Activated CD8-positive, alpha-beta memory T cell treated with anti-CD3 and anti-CD28 coated beads for 4 hours (primary cell): ENCODE results near the gene SEC14L1.

Experiments used
- DNase-seq, 2 donors: peaks; one replicate each; pipeline ENCODE4 v3.0.0-alpha.2; 2020; ENCODE audit warnings: low read depth in 2 of 2

The SEC14L1 gene

DNA sequence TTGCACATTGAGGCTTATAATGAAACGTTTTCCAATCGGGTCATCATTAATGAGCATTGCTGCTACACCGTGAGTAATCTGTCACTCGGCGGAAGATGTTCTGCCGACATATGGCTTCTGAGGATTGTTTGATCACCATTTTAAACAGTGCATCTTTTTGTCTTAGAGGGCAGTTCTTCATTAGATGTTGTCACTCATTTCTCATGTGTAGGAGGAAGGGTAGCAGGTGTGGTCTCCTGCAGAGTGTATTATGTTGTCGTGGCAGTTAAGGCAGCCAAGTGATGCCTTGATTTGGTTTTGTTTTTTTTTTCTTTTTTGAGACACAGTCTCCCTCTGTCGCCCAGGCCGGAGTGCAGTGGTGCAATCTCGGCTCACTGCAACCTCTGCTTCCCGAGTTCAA lies 50.5 kb downstream of the SEC14L1 start:
- no peak for DNase-seq

DNA sequence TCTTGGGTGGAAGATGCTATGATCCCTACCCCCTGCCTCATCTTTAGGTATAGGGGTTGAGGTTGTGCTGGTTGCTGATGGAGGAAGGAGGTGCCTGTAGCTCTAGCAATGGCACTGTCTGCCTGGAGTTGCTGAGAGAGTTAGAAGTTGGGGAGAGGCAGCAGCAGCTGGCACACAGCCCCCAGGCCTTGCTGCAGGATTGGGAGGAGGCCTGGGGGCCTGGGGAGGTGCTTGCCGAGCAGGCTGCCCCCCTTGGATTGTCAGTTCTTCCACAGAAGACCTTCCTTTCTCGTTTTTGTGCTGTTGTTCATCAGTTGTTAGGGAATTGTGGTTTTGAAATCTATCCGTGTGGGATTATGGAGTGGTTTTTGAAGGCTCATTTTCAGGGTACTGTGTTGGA lies 52.9 kb downstream of the SEC14L1 start:
- no peak for DNase-seq

DNA sequence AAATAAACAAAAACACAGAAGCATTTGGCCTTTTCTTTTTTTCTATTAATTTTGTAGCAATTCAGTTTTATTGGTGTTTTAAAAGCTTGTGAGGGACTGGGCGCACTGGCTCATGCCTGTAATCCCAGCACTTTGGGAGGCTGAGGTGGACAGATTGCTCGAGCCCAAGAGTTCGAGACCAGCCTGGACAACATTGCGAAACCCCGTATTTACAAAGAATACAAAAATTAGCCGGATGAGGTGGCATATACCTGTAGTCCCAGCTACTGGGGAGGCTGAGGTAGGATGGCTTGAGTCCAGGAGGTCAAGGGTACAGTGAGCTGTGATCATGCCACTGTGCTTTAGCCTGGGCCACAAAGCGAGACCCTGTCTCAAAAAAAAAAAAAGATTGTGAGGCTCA lies 53.4 kb downstream of the SEC14L1 start:
- no peak for DNase-seq

DNA sequence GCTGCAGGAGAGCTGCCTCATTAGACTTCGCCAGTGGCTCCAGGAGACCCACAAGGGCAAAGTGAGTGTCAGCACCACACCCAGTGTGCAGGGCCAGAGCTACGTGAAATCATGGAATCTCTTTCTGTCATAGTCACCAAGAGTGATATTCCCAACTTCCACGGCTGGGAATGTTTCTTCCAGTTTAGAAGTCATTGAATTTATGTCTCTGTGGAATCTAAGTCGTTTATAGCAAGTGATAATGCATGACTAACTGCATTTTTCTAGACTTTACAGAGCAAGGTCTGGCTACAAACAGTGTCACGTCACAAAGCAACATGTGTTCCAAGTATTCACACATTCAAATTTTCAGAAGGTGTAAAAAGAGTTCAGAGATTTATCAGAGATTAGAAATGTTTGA lies 55.5 kb downstream of the SEC14L1 start:
- no peak for DNase-seq

DNA sequence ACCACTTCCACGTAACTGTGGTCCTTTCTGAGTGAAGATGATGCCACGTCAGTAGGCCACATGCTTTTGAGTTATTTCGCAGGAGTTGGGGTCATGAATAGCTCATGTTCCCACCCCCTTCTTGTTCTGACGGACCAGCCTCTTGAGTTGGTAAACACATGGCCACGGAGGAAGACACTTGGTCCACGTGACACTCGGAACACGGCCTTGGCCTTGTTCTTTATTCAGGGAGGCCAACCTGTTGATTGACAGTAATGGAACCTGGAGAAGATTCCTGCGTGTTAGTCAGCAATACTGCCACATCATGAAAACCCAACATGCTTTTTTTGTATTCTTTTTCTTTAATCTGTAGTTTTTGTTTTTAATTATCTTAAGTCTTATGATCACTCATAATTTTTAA lies 56.3 kb downstream of the SEC14L1 start:
- DNase-seq: no peak

DNA sequence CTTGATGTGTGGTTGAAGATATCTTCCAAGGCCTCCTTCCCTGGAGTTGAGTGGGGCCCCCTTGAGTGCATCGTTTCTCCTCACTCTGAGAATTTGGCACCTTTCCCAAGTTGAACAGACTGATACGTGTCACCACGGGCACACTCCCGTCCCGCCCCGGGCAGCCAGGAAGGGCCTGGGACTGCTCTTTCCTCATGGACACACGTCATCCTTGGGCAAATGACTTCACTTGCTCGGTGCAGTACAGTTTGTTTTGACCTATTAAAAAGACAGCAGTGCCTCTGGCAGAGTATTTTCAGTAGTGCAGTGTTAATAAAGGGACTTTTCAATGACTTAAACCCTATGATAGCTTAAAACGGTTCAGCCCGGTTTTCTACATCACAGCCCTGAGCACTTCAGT lies 59.9 kb downstream of the SEC14L1 start:
- DNase-seq: no peak

DNA sequence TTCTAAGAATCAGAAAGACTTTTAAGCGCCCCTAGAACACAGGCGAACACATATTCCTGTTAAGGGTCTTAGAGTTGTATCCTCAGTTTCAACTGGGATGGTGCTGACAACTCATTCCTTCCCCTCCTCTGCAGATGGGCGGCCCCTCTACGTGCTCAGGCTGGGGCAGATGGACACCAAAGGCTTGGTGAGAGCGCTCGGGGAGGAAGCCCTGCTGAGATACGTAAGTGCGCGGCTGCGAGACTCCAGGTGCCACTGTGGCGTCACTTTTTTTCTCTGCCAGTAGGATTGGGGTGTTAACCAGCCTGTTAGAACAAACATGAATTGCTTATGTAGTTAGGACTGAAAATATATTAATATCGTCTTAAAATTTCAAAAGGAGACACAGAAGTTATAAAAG lies 62.7 kb downstream of the SEC14L1 start:
- DNase-seq: no peak

DNA sequence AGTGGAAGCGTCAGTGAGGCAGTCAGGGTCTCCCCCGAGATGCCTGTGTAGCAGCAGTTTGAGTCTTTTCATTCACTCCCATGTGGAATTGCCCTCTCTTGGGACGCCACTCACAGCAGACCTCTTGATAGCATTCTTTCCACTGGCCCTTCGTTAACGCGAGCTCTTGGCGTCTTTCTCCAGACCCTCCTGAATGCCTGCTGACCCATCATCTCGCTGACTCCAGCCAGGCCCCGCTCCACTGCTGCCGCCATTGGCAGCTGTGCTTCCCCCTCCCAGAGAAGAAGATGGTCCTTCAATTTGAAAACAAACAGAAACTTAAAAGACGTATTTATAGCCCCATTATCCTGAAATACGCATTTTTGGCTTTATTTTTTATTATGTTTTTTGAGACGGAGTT lies 63.1 kb downstream of the SEC14L1 start:
- no peak for DNase-seq

DNA sequence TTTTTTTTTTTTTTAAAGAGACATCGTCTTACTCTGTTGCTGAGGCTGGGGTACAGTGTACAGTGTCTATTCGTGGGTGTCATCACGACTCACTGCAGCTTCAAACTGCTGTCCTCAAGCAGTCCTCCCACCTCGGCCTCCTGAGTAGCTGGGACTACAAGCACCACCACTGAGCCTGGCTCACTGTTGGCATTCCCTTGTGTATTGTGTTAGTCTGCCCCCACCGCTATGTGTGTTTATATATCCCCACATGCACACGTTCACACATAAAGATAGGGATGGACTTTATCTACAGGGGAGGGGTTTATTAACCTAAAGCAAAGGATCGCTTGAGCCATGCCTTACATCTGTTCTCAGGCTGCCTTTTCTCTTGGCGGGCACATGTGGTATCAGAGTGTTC lies 63.8 kb downstream of the SEC14L1 start:
- DNase-seq: no peak

DNA sequence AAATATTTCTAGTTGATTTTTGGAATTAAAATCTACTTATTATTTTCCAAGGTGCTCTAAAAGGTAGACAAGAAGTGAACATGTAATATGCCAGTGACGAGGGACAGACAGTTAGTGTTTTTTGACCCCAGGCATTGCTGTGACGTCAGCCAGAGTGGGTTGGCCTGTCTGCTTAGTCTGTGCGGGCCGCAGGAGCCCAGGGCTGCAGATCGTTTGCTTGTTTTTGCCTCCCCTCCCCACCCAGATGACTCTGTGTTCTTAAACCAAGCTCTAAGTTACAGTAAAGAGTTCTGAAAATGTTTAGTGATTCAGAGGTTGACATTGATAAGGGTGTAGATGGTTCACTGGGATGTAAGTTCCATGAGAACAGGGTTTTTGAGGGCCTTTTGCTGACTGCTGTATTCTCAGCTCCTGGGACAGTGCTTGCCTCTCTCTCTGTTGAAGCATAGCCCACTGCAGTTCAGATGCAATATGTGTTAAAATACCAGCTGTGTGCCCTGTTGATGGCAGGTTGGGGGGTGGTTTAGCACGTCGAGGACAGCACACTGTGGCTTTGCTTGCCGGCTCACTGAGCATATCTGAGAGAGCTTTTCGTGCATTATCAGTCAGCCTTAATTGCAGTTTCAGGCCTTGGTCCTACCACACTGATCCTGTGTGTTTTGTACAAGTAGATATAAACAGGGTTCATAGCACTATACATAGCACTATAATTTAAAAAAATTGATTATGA lies 64.8 kb downstream of the SEC14L1 start:
- DNase-seq: no peak

DNA sequence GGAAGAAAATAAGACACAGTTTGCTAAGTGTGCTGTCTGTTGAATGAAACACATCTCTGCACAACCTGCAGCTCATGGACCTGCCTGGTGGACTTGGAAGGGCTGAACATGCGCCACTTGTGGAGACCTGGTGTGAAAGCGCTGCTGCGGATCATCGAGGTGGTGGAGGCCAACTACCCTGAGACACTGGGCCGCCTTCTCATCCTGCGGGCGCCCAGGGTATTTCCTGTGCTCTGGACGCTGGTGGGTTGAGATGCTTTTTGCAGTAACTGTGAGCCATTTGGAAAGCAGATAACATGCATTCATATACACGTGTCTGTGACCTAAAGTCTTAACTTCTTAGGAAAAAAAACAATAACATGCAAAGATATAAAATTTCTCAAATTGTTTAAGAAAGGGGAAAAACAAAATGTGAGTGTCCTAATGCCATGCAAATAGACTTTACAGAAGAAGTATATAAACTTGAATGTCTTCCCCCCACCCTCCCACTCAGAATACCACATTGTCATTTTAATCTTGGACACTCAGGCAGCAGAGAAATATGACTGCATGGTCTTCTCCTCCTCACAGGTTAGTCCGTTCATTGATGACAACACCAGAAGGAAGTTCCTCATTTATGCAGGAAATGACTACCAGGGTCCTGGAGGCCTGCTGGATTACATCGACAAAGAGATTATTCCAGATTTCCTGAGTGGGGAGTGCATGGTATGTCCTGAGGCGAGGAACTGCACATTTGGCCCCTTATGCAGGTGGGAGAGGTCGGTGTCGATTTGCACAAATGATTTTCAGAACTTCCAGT lies 65.6 kb downstream of the SEC14L1 start:
- DNase-seq: no peak

DNA sequence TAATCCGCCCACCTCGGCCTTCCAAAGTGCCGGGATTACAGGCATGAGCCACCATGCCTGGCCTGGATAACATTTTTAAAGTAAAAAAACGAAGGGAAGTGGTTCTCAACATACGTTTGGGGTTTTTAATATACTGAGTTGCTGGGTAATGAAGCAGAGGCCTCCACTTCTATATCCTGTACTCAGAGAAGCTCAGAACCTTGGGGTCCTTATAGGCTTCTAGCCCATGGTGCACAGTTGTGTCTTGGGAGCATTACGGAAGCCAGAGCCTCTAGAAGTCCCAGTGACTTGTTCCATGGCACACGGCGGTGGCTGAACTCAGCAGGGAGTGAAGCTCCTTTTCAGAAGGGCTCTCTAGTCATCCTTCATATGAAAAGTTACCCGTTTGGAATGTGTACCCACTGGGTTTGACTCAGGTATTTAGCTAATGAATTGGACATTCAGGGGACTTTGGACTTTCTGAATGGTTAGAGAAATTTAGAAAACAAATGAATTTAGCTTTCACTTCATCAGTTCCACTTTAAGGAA lies 67.0 kb downstream of the SEC14L1 start:
- no peak for DNase-seq

DNA sequence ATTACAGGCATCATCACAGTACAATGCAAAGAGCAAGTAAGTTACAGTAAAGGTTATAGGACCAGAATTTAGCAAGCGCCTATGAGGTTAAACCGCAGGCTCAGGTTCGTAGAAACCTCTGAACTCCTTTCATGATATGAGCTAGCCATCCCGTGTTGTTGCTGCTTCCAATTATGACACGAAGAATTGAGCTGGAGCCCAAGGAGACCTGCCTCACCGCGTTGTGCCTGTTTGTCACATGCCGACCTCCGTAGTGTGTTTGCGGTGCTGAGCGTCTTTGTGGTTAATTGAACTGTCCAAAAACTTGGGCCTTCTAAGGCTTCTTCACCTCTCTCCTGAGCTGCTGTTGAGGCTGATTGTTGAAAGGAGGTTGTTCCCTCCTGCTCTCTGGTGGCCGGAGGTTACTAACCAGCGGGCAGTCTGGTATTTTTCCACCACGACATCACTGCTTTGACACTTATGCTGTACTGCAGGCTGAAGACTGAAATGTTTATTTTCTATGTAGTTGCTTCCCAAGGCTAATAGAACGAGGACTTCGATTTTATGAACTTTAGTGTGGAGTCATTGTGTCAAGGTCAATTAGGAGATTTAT lies 67.5 kb downstream of the SEC14L1 start:
- no peak for DNase-seq

DNA sequence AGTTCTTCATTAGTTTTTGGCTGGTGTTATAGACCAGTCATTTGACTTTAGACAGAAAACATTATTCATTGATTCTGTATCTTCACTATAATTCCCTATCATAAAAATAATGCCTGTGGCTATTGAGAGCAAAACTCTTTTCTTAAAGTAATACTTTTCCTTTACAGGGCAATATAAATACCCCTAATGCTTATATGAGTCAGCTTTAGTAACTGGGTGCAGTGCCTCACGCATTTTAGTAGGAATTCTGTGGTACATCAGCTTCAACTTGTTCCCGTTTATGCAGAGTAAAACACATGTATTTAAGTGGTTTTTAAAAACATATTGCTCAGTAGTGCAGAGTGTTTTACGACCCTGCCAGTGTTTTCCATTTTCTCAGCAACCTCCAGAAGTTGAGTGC lies 68.1 kb downstream of the SEC14L1 start:
- DNase-seq: no peak

DNA sequence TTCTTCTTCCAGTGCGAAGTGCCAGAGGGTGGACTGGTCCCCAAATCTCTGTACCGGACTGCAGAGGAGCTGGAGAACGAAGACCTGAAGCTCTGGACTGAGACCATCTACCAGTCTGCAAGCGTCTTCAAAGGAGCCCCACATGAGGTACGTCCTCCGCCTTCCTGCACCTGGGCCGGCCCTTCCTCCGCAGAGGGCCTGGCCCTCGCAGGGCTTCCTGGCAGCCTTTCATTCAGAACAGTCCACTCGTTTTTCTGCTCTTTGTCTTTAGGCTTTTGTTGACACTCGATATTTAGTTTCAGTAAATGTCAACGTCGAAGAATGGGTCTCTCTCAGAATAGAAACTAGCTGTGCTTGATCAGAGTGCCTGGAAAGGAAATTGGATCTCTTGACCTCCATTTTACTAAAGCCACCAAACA lies 68.6 kb downstream of the SEC14L1 start:
- DNase-seq: no peak

DNA sequence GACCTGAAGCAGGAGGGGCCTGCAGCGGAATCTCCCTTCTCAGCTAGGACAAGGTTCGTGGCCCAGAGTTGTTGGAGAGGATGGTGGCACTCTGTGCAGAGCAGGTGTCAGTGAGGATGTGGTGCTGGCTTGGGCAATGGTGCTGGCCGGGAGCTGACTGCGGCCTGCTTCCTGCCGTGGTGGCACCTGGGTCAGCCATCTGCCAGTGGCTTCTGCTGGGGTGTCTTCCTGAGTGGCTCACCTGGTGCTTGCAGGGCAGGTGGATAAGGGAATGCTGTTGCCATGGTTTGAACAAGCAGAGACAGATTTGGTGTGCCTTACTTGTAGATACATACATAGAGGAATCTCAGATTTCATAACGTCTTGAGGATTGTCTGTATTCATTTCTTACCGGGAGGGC lies 69.6 kb downstream of the SEC14L1 start:
- no peak for DNase-seq

DNA sequence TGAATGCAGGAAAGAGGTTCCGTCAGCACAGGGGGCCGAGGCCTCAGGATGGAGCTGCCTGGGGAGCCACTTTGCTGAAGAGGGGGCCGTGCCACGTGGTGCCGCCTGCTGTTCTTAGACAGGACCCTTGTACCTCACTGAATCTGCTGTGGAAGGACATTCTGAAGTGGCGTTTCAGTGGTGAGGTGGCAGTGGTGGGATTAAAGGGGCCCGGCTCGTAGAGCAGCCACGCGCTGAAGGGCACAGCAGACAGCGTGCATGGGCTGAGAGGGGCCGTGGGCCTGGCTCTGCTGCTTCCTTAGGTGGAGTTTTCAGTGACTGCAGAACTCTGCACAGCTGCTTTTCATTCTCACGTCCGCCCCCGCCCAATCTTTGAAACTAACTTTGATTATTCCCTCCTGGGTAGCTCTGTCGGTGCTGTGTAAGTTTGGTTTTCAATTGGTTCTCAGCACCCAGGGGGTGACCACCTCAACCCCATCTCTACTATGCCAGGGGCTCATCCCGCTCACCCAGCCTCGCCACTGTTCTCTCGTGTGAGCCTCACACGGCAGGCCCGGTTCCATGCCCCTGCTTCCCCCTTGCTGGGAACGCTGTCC lies 70.3 kb downstream of the SEC14L1 start:
- DNase-seq: no peak

DNA sequence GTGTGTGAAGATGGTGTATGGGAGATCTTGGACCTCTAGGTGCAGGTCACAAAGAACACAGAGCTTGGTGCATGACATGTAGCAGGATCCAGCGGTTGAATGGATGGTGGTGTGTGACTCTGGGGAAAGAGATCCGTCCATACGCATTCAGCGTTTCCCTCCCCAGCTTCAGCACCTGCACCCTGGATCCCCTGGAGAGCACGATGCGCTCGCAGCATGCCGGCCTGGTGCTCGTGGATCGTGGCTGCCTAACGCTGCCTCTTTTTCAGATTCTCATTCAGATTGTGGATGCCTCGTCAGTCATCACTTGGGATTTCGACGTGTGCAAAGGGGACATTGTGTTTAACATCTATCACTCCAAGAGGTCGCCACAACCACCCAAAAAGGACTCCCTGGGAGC lies 70.9 kb downstream of the SEC14L1 start:
- no peak for DNase-seq

DNA sequence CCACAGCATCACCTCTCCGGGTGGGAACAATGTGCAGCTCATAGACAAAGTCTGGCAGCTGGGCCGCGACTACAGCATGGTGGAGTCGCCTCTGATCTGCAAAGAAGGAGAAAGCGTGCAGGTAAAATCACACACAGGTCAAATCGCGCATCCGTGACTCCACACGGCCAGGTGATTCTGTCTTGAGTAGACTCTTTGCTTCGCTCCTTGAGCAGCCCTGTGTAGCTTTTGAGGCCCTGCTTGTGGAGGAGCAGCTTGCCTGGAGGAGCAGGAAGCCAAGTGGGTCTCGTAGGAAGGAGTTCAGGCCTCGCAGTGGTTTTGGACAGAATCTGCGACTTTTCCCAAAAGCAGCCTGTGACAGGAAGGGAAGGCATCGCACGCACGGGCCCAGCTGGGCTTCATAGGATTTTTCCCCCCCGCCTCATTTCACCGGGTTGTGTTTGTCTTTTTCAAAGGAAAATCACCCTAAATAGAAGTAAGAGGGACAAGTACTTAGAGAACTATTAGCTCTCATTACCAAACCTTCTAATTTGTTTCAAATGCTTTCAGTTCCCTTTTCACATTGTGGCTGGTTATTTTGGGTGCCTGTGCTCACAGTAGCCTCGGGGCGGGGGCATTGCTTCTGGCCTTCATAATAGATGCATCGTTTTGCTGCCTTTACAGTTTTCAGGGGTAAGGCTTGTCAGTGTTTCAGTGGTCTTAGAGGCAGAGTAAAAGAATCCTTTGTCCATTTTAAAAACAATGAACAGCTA lies 71.5 kb downstream of the SEC14L1 start:
- DNase-seq: no peak

DNA sequence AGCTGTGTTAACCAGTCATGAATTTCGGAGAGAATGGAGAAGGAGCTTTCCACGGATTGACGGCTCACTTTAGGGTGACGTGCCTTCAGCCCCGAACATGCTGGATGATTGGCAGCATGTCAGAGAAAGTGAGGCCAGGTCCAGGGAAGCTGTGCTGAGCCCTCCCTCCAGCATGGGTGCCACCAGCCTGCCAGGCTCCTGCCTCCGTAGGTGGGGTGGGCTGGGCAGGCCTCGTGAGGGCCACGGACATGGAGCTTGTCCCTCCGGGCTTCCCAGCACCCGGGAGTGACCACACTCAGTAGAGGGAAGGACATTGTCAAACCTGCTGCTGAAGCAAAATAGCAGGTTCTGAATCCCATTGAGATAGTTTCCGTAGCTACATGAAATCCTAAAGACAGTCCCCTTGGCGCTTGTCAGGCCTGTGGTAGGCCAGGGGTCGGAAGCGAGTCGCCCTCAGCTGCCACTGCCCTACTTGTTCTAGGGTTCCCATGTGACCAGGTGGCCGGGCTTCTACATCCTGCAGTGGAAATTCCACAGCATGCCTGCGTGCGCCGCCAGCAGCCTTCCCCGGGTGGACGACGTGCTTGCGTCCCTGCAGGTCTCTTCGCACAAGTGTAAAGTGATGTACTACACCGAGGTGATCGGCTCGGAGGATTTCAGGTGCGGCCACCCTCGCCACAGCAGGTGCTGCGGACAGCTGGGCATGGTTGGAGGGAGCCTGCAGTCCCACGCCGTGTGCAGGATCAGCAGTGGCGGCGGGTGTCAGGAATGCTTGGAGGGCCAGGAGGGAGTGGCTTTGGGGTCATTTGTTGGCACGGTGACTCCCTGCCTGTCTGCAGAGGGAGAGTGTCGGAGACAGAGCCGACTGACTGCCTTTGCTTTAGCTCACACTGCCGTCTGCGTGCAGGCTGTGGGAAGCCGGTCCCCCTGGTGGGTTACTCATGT lies 72.3 kb downstream of the SEC14L1 start:
- no peak for DNase-seq

DNA sequence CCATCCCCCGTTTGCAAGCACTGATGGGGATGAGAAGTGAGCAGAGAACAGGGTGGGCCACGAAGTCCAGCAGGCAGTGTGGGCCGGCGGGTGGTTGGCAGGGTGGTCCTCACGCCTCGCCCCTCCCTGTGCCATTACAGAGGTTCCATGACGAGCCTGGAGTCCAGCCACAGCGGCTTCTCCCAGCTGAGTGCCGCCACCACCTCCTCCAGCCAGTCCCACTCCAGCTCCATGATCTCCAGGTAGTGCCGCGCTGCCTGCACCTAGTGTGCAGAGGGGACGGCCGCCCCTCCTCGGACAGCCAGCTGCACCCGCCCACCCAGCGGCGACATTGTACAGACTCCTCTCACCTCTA lies 73.0 kb downstream of the SEC14L1 start:
- DNase-seq: no peak
